K562 (cell line): ENCODE results near the gene APPBP2. TPM values are rescaled to one million over a fixed set of nuclear protein-coding genes. Genes with fewer than 3 reads are reported as not detected.
A peak's percentile ranks its signal among the peaks of the same experiment; 100 is the strongest.

Experiments
- ATAC-seq: fragments of 200-7000 bp; cut with Tn5 transposase; 3 replicates; pipeline ENCODE4 v1.9.1; 2020; ENCODE audit warnings: moderate library complexity
- BruUV-seq: library from RNA; stranded (reverse); fragments of 400-500 nt; replicated peaks from 2 replicates; lab custom pipeline; 2021; lab: Mats Ljungman, UMichigan
- CTCF ChIA-PET: fragments of 300-600 bp; formaldehyde crosslinking; extraction: SDS; loops from one replicate; lab custom pipeline; 2021; ENCODE audit warnings: low intra/inter-chr PET ratio; lab: Yijun Ruan, JAX
- POLR2A ChIA-PET: fragments of 300-600, 350-650 bp; sonication (Branson Sonifier 250); formaldehyde crosslinking; extraction: SDS; loops from one replicate; lab custom pipeline; 2021; ENCODE audit warnings: antibody characterized with exemption, inconsistent platforms; lab: Yijun Ruan, JAX
- DNase-seq, 4 experiments: peaks; one replicate each; pipeline versions ENCODE4 v3.0.0 to v3.0.0-alpha.2; 2011 to 2018; ENCODE audit warnings: low spot score in 3 of 4, mixed read lengths in 3 of 4; ENCODE audit errors: extremely low read depth in 1 of 4
- FAIRE-seq: peaks from 2 replicates; lab custom pipeline; 2011; peaks lifted over from hg19 to GRCh38; lab: Jason Lieb, UNC
- H2AFZ ChIP-seq: 2 replicates; pipeline ENCODE4 v1.6.0; 2011; ENCODE audit warnings: low read depth, low read length, control low read depth, inconsistent platforms
- H3K27ac ChIP-seq: fragments of 200-600 bp; 3 replicates; pipeline ENCODE4 v1.8.0; 2011; ENCODE audit warnings: low read depth, mild to moderate bottlenecking, control low read depth, inconsistent platforms, low read length, moderate library complexity, mixed read lengths; ENCODE audit errors: extremely low read depth
- H3K27me3 ChIP-seq, 2 experiments: fragments of 300-600 bp in 1 of 2; 2 replicates in 1 of 2; 3 replicates in 1 of 2; pipeline versions ENCODE4 v1.6.0 to v1.8.0; 2011; ENCODE audit warnings: inconsistent platforms in 2 of 2, low read length in 2 of 2, mild to moderate bottlenecking in 1 of 2, mixed read lengths in 1 of 2, moderate library complexity in 1 of 2; ENCODE audit not compliant: control insufficient read depth in 2 of 2, insufficient read depth in 2 of 2
- H3K36me3 ChIP-seq: fragments of 300-600 bp; 3 replicates; pipeline ENCODE4 v1.8.0; 2011; ENCODE audit warnings: mild to moderate bottlenecking, low read length, inconsistent platforms; ENCODE audit not compliant: control insufficient read depth, insufficient read depth
- H3K4me1 ChIP-seq, 2 experiments: fragments of 200-600 bp in 1 of 2; replicated peaks in 1 of 2; 2 replicates in 1 of 2; 3 replicates in 1 of 2; pipeline versions ENCODE4 v1.5.1 to v1.8.0; 2011; ENCODE audit warnings: inconsistent platforms in 2 of 2, low read length in 2 of 2, mild to moderate bottlenecking in 1 of 2, mixed read lengths in 1 of 2, moderate library complexity in 1 of 2; ENCODE audit not compliant: control insufficient read depth in 2 of 2, insufficient read depth in 2 of 2
- H3K4me2 ChIP-seq: 2 replicates; pipeline ENCODE4 v1.6.1; 2011; ENCODE audit warnings: low read length, control low read depth, inconsistent platforms, mixed read lengths; ENCODE audit not compliant: insufficient read depth
- H3K4me3 ChIP-seq: fragments of 200-600 bp; sonication (generic), shearing (Covaris generic); 2 replicates; pipeline ENCODE4 v1.5.1; 2016; ENCODE audit warnings: control low read depth, inconsistent platforms
- H3K79me2 ChIP-seq: fragments of 200-600 bp; 3 replicates; pipeline ENCODE4 v1.8.0; 2011; ENCODE audit warnings: low read length, inconsistent platforms; ENCODE audit not compliant: control insufficient read depth, insufficient read depth
- H3K9ac ChIP-seq, 2 experiments: 2 replicates each; pipeline versions ENCODE4 v1.6.0 to v1.6.1; 2011; ENCODE audit warnings: low read depth in 2 of 2, low read length in 2 of 2, control low read depth in 1 of 2, inconsistent platforms in 1 of 2, mild to moderate bottlenecking in 1 of 2, mixed read lengths in 1 of 2; ENCODE audit not compliant: insufficient read depth in 1 of 2
- H3K9me1 ChIP-seq: one replicate; pipeline ENCODE4 v1.6.0; 2011; ENCODE audit warnings: inconsistent platforms, mild to moderate bottlenecking, low read length, moderate library complexity; ENCODE audit not compliant: control insufficient read depth, insufficient read depth
- H3K9me3 ChIP-seq: replicated peaks from 2 replicates; pipeline ENCODE4 v1.5.1; 2011; ENCODE audit warnings: low read depth, low read length, inconsistent platforms; ENCODE audit not compliant: control insufficient read depth, insufficient read depth
- H4K20me1 ChIP-seq: replicated peaks from 2 replicates; pipeline ENCODE4 v1.6.1; 2011; ENCODE audit warnings: low read length, inconsistent platforms, mixed read lengths; ENCODE audit not compliant: control insufficient read depth, insufficient read depth
- ZNF316 ChIP-seq: fragments of 450-650 bp; IDR thresholded peaks from 2 replicates; pipeline ENCODE4 v1.6.1; 2016
- in situ Hi-C: fragments of 300-500 bp; cut with MboI; formaldehyde crosslinking; loops from 4 replicates; pipeline ENCODE4 v1.15.0; 2018; ENCODE audit warnings: inconsistent platforms, mixed read lengths
- intact Hi-C: fragments of 100-400 bp; cut with micrococcal nuclease; formaldehyde crosslinking; loops from 2 replicates; pipeline ENCODE4 v1.14.2; 2022
- polyA plus RNA-seq, 8 experiments: library from polyadenylated mRNA; depleted of rRNA in 4 of 8; stranded (reverse) in 5 of 8; unstranded in 3 of 8; fragments of >200 nt; fragmentation: Nextera tagmentation in 2 of 8; fragmentation: Illumina TruSeq in 1 of 8; extraction: Ambion mirVana in 2 of 8; extraction: Trizol in 1 of 8; gene quantifications; 2 replicates each; pipeline versions ENCODE4 v1.2.1 to v1.2.3, GENCODE V29; 2011 to 2014; ENCODE audit warnings: inconsistent platforms in 1 of 8, missing spikeins in 1 of 8
- total RNA-seq, 7 experiments: library from RNA; depleted of rRNA in 6 of 7; stranded (reverse); fragments of >200 nt in 6 of 7; fragmentation: Illumina TruSeq in 2 of 7; extraction: Trizol in 2 of 7; gene quantifications; 2 replicates each; pipeline versions ENCODE4 v1.2.1 to v1.2.3, GENCODE V29; 2011 to 2021; ENCODE audit warnings: low replicate concordance in 1 of 7
- TF ChIP-seq, protein P1 (sequence below): sonication (generic); formaldehyde crosslinking; IDR thresholded peaks from 2 replicates; pipeline ENCODE4 v1.8.1; 2023; ENCODE audit warnings: mild to moderate bottlenecking, missing genetic modification reagents
- TF ChIP-seq, protein P2 (sequence below), 3 experiments: fragments of 200-800 bp in 1 of 3; fragments of 250-450 bp in 1 of 3; fragments of 450-650 bp in 1 of 3; sonication (Bioruptor Pico) in 1 of 3; sonication (Bioruptor generic) in 1 of 3; formaldehyde crosslinking in 1 of 3; IDR thresholded peaks; 2 replicates each; pipeline versions ENCODE4 v1.6.1 to v1.8.0; 2016 to 2022; ENCODE audit warnings: mild to moderate bottlenecking in 2 of 3, missing genetic modification characterization in 2 of 3, missing compliant biosample characterization in 1 of 3, moderate library complexity in 1 of 3

APPBP2 gene
- total and polyA plus RNA-seq, 9 of the 15 experiments (the other 6 are each of a cell fraction or from before 2014, with no cell fraction given) = 2.7 to 16.8 (median 6.9) TPM

DNA sequence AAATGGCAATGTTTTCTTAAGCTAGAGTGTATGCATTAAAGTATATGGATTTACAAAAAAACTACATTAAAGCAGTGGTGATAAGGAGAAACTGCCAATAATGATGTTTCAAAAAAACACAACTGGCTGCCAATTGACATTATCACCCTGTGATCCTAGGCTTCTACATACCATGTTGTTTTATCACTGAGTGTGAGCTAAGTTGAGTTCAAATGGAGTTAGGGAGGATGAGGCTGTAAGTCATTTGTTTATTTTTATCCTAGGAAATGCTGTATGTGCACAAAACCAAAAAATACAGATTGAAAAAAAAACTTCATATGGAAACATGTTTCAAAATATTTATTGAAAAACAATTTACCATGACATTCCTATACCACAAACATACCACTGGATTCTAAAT, 80.9 kb downstream of the APPBP2 start:
- Histone ChIP-seq H3K4me1 (no peaks in the 10 kb centered on the region), H3K79me2 (no peaks in the 10 kb centered on the region), H3K27me3 (no peaks in the 10 kb centered on the region), H3K9ac (no peak overlapping the region), H2AFZ (no peak overlapping the region), H4K20me1 (no peaks in the 10 kb centered on the region), H3K36me3 (peaks cover 10% of the 10 kb centered on the region; the same call in 1 of the 3 replicates), H3K4me3 (no peak overlapping the region), H3K9me3 (no peaks in the 10 kb centered on the region), H3K4me2 (no peak overlapping the region), H3K9me1 (no peaks in the 10 kb centered on the region), H3K27ac (no peak overlapping the region)
- TF ChIP-seq, protein P1, sequence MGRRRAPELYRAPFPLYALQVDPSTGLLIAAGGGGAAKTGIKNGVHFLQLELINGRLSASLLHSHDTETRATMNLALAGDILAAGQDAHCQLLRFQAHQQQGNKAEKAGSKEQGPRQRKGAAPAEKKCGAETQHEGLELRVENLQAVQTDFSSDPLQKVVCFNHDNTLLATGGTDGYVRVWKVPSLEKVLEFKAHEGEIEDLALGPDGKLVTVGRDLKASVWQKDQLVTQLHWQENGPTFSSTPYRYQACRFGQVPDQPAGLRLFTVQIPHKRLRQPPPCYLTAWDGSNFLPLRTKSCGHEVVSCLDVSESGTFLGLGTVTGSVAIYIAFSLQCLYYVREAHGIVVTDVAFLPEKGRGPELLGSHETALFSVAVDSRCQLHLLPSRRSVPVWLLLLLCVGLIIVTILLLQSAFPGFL = no peak
- peak; percentile 59; the same call in 1 of the 2 replicates for TF ChIP-seq ZNF316
- TF ChIP-seq, protein P2, sequence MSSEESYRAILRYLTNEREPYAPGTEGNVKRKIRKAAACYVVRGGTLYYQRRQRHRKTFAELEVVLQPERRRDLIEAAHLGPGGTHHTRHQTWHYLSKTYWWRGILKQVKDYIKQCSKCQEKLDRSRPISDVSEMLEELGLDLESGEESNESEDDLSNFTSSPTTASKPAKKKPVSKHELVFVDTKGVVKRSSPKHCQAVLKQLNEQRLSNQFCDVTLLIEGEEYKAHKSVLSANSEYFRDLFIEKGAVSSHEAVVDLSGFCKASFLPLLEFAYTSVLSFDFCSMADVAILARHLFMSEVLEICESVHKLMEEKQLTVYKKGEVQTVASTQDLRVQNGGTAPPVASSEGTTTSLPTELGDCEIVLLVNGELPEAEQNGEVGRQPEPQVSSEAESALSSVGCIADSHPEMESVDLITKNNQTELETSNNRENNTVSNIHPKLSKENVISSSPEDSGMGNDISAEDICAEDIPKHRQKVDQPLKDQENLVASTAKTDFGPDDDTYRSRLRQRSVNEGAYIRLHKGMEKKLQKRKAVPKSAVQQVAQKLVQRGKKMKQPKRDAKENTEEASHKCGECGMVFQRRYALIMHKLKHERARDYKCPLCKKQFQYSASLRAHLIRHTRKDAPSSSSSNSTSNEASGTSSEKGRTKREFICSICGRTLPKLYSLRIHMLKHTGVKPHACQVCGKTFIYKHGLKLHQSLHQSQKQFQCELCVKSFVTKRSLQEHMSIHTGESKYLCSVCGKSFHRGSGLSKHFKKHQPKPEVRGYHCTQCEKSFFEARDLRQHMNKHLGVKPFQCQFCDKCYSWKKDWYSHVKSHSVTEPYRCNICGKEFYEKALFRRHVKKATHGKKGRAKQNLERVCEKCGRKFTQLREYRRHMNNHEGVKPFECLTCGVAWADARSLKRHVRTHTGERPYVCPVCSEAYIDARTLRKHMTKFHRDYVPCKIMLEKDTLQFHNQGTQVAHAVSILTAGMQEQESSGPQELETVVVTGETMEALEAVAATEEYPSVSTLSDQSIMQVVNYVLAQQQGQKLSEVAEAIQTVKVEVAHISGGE (CRISPR knock-in tag; IDR thresholded peaks at IDR 0.05) = peak in 1 of 3 experiments; percentile 65; a peak in 2 of 6 replicates
- ATAC-seq (no peak), FAIRE-seq (no peak), DNase-seq (no peak)
- in situ Hi-C loops (no loop called here), intact Hi-C loops (no loop called here)
- CTCF ChIA-PET = no interaction called here
- BruUV-seq = no TSS peak
- POLR2A ChIA-PET = interaction anchor here (1.5 kb wide), 1 partner anchor 9 kb away, joined by 4 read pairs; no protein-coding TSS in a partner anchor
